ENCODE data around the gene ABCA10.

The ABCA10 gene

DNA sequence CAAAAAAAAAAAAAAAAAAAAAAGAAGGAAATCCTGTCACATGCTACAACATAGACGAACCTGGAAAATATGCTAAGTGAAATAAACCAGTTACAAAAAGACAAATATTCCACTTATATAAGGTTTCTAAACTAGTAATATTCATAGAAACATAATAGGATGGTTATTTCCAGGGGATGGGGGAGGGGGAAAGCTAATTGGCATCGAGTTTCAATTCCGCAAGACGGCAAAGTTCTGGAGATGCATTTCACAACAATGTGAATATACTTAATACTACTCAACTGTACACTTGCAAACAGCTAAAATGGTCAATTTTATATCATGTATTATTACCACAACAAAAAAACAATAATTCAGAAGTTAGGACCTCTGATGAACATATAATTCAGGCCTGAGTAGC lies 130.0 kb downstream of the ABCA10 start:
- no peak for DNase-seq (ENCODE audit: low spot score)

All from HuH-7 (cell line).